GM13976 (cell line): ENCODE data around the gene ZHX3.

Source experiments
- DNase-seq: peaks from one replicate; pipeline ENCODE4 v3.0.0; 2012; ENCODE audit warnings: low spot score
- CTCF ChIP-seq: IDR thresholded peaks from 2 replicates; pipeline ENCODE4 v1.5.1; 2012; ENCODE audit warnings: borderline replicate concordance, mild to moderate bottlenecking; ENCODE audit not compliant: insufficient read depth; ENCODE audit errors: extremely low read depth, missing control alignments, control extremely low read depth
- in situ Hi-C: fragments of 300-500 bp; cut with MboI; formaldehyde crosslinking; loops from one replicate; pipeline ENCODE4 v1.12.0; 2022; ENCODE audit warnings: low sequenced_read_pairs, mixed read lengths, inconsistent platforms; ENCODE audit not compliant: unreplicated experiment

The ZHX3 gene

GRCh38 chr20:41225091-41225490 lies 92.4 kb downstream of the ZHX3 start:
- TF ChIP-seq CTCF, result no peak
- in situ Hi-C loops, result no loop called here
- DNase-seq, result no peak

- in situ Hi-C loops, result no loop called here
- TF ChIP-seq CTCF, result no peak
- DNase-seq, result no peak
Measured at GRCh38 chr20:41224281-41224680, 93.2 kb downstream of the ZHX3 start.

- no peak for TF ChIP-seq CTCF
- in situ Hi-C loops, result no loop called here
- DNase-seq, result no peak
Measured at GRCh38 chr20:41223112-41223511, 94.4 kb downstream of the ZHX3 start.

GRCh38 chr20:41222703-41223102 lies 94.8 kb downstream of the ZHX3 start:
- TF ChIP-seq CTCF, result no peak
- in situ Hi-C loops, result no loop called here
- no peak for DNase-seq

- no peak for DNase-seq
- in situ Hi-C loops, result no loop called here
- no peak for TF ChIP-seq CTCF
Measured at GRCh38 chr20:41222296-41222695, 95.2 kb downstream of the ZHX3 start.

GRCh38 chr20:41221614-41222218 lies 95.8 kb downstream of the ZHX3 start:
- in situ Hi-C loops, result no loop called here
- no peak for TF ChIP-seq CTCF
- no peak for DNase-seq

- DNase-seq, result no peak
- in situ Hi-C loops, result no loop called here
- TF ChIP-seq CTCF, result no peak
Measured at GRCh38 chr20:41219824-41220223, 97.7 kb downstream of the ZHX3 start.
